Peyer's patch (tissue), 4 donors: ENCODE data around the gene ETV6.

Experiments used
- CTCF ChIP-seq, 6 experiments: fragments of 450-650 bp in 4 of 6; fragments of 200-600 bp in 2 of 6; sonication (generic) in 1 of 6; IDR thresholded peaks; one replicate each; pipeline ENCODE4 v1.5.1; 2017 to 2019; ENCODE audit warnings: antibody characterized with exemption in 6 of 6, mild to moderate bottlenecking in 3 of 6, moderate library complexity in 1 of 6
- POLR2A ChIP-seq, 2 donors: fragments of 450-650 bp; IDR thresholded peaks; one replicate each; pipeline ENCODE4 v1.5.1; 2017; ENCODE audit warnings: antibody characterized with exemption in 2 of 2, mild to moderate bottlenecking in 2 of 2, moderate library complexity in 2 of 2

DNA sequence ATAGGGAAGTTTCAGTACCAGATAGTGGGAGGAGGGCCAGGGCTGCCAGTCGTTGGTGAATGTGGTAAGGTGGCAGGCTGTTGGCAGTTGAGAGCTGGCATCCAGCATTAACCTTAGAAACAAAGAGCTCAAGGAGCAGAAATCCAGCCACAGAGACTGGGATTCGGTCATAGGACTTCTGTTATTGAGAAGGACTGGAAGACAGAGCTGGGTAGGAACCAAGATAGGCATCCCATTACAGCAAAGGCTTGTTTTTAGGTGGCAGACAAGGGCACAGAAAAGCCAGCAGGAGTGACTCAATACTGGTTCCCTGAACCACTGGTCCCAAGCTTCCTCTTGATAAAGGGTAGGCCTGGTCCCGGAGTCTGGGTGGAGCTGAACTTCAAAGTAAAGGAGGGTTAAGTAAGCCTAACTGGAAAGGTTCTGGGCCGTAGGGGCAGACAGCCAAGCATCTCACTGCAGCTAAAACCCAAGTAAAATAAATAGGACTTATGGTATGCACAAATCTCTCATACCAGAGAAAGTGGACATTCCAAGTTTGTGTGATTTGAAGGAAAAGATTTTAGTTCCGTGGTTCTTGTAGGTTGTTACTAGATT, 147.9 kb downstream of the ETV6 start:
- no peak for TF ChIP-seq POLR2A (IDR thresholded peaks at IDR 0.05)
- no peak for TF ChIP-seq CTCF (IDR thresholded peaks at IDR 0.05)
